Measurements from ENCODE around the gene ALG10B.

GRCh38 chr12:38367506-38367905 lies 50.9 kb downstream of the ALG10B start:
- TF ChIP-seq POLR2AphosphoS5 (IDR thresholded peaks at IDR 0.05; ENCODE audit: borderline replicate concordance, low read depth, low read length) (no peak), EZH2 (IDR thresholded peaks at IDR 0.05) (no peak)

Measured in SK-N-MC (cell line).